WTC11 (cell line): ENCODE measurements around the gene TCL1B. TPM values are rescaled to one million over a fixed set of nuclear protein-coding genes. Genes with fewer than 3 reads are reported as not detected.

Experiments
- ATAC-seq: fragments of 200-7000 bp; cut with Tn5 transposase; 2 replicates; pipeline ENCODE4 v1.10.0; 2021; ENCODE audit warnings: mild to moderate bottlenecking, moderate library complexity
- CTCF ChIA-PET: fragments of 300-600 bp; sonication (Branson Sonifier 250); formaldehyde crosslinking; loops from one replicate; lab custom pipeline; 2021; ENCODE audit warnings: antibody characterized with exemption; lab: Charles Lee
- POLR2A ChIA-PET: fragments of 350-600 bp; sonication (Branson Sonifier 250); formaldehyde crosslinking; loops from one replicate; lab custom pipeline; 2021; ENCODE audit warnings: antibody characterized with exemption; lab: Charles Lee
- DNase-seq: peaks from one replicate; pipeline ENCODE4 v3.0.0; 2021; ENCODE audit warnings: low spot score
- H3K27ac Mint-ChIP-seq: 2 replicates; pipeline ENCODE4 v1.8.0; 2021; ENCODE audit warnings: mixed read lengths
- H3K27me3 Mint-ChIP-seq: 2 replicates; pipeline ENCODE4 v1.8.0; 2021; ENCODE audit warnings: low read depth, mild to moderate bottlenecking, moderate library complexity, mixed read lengths
- H3K36me3 Mint-ChIP-seq: 2 replicates; pipeline ENCODE4 v1.8.0; 2021; ENCODE audit warnings: mixed read lengths
- H3K4me1 Mint-ChIP-seq: 2 replicates; pipeline ENCODE4 v1.8.0; 2022; ENCODE audit warnings: mixed read lengths
- H3K4me3 Mint-ChIP-seq: 2 replicates; pipeline ENCODE4 v1.8.0; 2021; ENCODE audit warnings: mild to moderate bottlenecking, moderate library complexity, mixed read lengths
- H3K9me3 Mint-ChIP-seq: 2 replicates; pipeline ENCODE4 v1.8.0; 2021; ENCODE audit warnings: mixed read lengths
- CREM ChIP-seq: sonication (generic); formaldehyde crosslinking; IDR thresholded peaks from 2 replicates; pipeline ENCODE4 v1.8.1; 2022; ENCODE audit warnings: mild to moderate bottlenecking, missing genetic modification reagents, moderate library complexity
- E2F1 ChIP-seq: sonication (generic); formaldehyde crosslinking; IDR thresholded peaks from 2 replicates; pipeline ENCODE4 v1.8.0; 2022; ENCODE audit warnings: mild to moderate bottlenecking, missing genetic modification reagents
- ESRRA ChIP-seq: sonication (generic); formaldehyde crosslinking; IDR thresholded peaks from 2 replicates; pipeline ENCODE4 v1.8.1; 2022; ENCODE audit warnings: mild to moderate bottlenecking, missing genetic modification reagents, borderline replicate concordance
- ETV6 ChIP-seq: sonication (generic); formaldehyde crosslinking; IDR thresholded peaks from 2 replicates; pipeline ENCODE4 v1.8.1; 2022; ENCODE audit warnings: mild to moderate bottlenecking, missing genetic modification reagents
- FOXJ3 ChIP-seq: sonication (generic); formaldehyde crosslinking; IDR thresholded peaks from 2 replicates; pipeline ENCODE4 v1.9.0; 2021; ENCODE audit warnings: missing genetic modification reagents, mild to moderate bottlenecking, borderline replicate concordance
- FOXK1 ChIP-seq: sonication (generic); formaldehyde crosslinking; IDR thresholded peaks from 2 replicates; pipeline ENCODE4 v1.8.0; 2022; ENCODE audit warnings: mild to moderate bottlenecking, moderate library complexity, missing genetic modification reagents
- GABPB1 ChIP-seq: sonication (generic); formaldehyde crosslinking; IDR thresholded peaks from 2 replicates; pipeline ENCODE4 v1.8.1; 2023; ENCODE audit warnings: mild to moderate bottlenecking, missing genetic modification reagents
- HMGA2 ChIP-seq: fragments of 250-450 bp; sonication (Bioruptor Pico); IDR thresholded peaks from 2 replicates; pipeline ENCODE4 v1.4.0; 2021; ENCODE audit warnings: mild to moderate bottlenecking, moderate library complexity
- HMGXB4 ChIP-seq: sonication (generic); formaldehyde crosslinking; IDR thresholded peaks from 2 replicates; pipeline ENCODE4 v1.8.1; 2023; ENCODE audit warnings: mild to moderate bottlenecking, moderate library complexity, missing genetic modification reagents
- JAZF1 ChIP-seq: fragments of 250-450 bp; sonication (Bioruptor Pico); IDR thresholded peaks from 2 replicates; pipeline ENCODE4 v1.9.0; 2021; ENCODE audit warnings: moderate library complexity, mild to moderate bottlenecking, inconsistent platforms
- JUN ChIP-seq: sonication (generic); formaldehyde crosslinking; IDR thresholded peaks from 2 replicates; pipeline ENCODE4 v1.8.0; 2023; ENCODE audit warnings: mild to moderate bottlenecking, missing genetic modification reagents
- MXD4 ChIP-seq: fragments of 250-450 bp; sonication (Bioruptor Pico); IDR thresholded peaks from 2 replicates; pipeline ENCODE4 v1.8.0; 2021; ENCODE audit warnings: mild to moderate bottlenecking, moderate library complexity, borderline replicate concordance
- NFYB ChIP-seq: sonication (generic); formaldehyde crosslinking; conservative IDR thresholded peaks from 2 replicates; pipeline ENCODE4 v1.8.0; 2022; ENCODE audit warnings: low read depth, missing genetic modification reagents
- PRRX2 ChIP-seq: fragments of 250-450 bp; sonication (Bioruptor Pico); IDR thresholded peaks from 2 replicates; pipeline ENCODE4 v1.8.0; 2021; ENCODE audit warnings: mild to moderate bottlenecking
- SOX15 ChIP-seq: fragments of 250-450 bp; sonication (Bioruptor Pico); IDR thresholded peaks from 2 replicates; pipeline ENCODE4 v1.9.0; 2021; ENCODE audit warnings: mild to moderate bottlenecking
- TP53 ChIP-seq: sonication (generic); formaldehyde crosslinking; IDR thresholded peaks from 2 replicates; pipeline ENCODE4 v1.8.1; 2023; ENCODE audit warnings: mild to moderate bottlenecking, missing genetic modification reagents
- ZNF317 ChIP-seq: sonication (generic); formaldehyde crosslinking; IDR thresholded peaks from 2 replicates; pipeline ENCODE4 v1.8.1; 2023; ENCODE audit warnings: low read depth, mild to moderate bottlenecking, moderate library complexity, missing genetic modification reagents, borderline replicate concordance
- ZNF416 ChIP-seq: fragments of 250-450 bp; sonication (Bioruptor Pico); IDR thresholded peaks from 2 replicates; pipeline ENCODE4 v1.9.0; 2021; ENCODE audit warnings: mild to moderate bottlenecking, inconsistent platforms
- total RNA-seq: library from RNA; stranded (reverse); gene quantifications from 3 replicates; pipeline ENCODE4 v1.2.3, GENCODE V29; 2021
- TF ChIP-seq, protein P1 (sequence below): fragments of 250-450 bp; sonication (Bioruptor Pico); conservative IDR thresholded peaks from 2 replicates; pipeline ENCODE4 v1.9.0; 2021; ENCODE audit warnings: mild to moderate bottlenecking
- TF ChIP-seq, protein P2 (sequence below): sonication (generic); formaldehyde crosslinking; IDR thresholded peaks from 2 replicates; pipeline ENCODE4 v1.8.0; 2022; ENCODE audit warnings: mild to moderate bottlenecking, missing genetic modification reagents
- TF ChIP-seq, protein P3 (sequence below): sonication (generic); formaldehyde crosslinking; IDR thresholded peaks from 2 replicates; pipeline ENCODE4 v1.8.1; 2023; ENCODE audit warnings: mild to moderate bottlenecking, missing genetic modification reagents, moderate library complexity
- TF ChIP-seq, protein P4 (sequence below): sonication (generic); formaldehyde crosslinking; IDR thresholded peaks from 2 replicates; pipeline ENCODE4 v1.8.1; 2022; ENCODE audit warnings: mild to moderate bottlenecking, moderate library complexity, missing genetic modification reagents
- TF ChIP-seq, protein P5 (sequence below): sonication (generic); formaldehyde crosslinking; IDR thresholded peaks from 2 replicates; pipeline ENCODE4 v1.8.0; 2022; ENCODE audit warnings: mild to moderate bottlenecking, missing genetic modification reagents

The TCL1B gene
- total RNA-seq, 1 experiment from 2014 or later: 5.7 TPM

GRCh38 chr14:95692109-95692508, 5.9 kb downstream of the TCL1B start:
- POLR2A ChIA-PET: no interaction called here
- CTCF ChIA-PET: interaction anchor here (1.3 to 1.7 kb wide), 4 partner anchors 12 to 125 kb away, joined by 3 to 11 read pairs (median 4); no protein-coding TSS in a partner anchor

DNA sequence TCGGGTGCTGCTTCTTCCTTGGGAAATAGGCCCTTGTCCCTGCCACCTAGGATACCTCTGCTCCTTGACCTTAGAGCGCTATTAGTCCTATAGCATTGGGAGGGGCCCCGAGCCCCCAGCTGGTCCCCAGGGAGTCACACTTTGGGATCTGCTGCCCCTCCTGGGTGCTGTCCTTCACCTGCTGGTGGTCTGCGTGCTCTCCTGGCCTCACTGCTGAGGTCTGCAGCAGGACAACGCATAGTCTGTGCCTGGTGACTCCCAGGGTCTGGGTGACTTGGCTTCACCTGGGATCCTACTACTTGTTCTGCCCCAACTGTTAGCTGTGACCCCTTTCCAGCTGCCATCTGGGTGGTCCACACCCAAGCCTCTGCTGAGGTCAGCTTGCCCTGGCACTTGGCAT, 8.8 kb downstream of the TCL1B start:
- TF ChIP-seq FOXJ3 (CRISPR knock-in tag): no peak
- no peak for TF ChIP-seq ETV6 (CRISPR knock-in tag)
- TF ChIP-seq, protein P1, sequence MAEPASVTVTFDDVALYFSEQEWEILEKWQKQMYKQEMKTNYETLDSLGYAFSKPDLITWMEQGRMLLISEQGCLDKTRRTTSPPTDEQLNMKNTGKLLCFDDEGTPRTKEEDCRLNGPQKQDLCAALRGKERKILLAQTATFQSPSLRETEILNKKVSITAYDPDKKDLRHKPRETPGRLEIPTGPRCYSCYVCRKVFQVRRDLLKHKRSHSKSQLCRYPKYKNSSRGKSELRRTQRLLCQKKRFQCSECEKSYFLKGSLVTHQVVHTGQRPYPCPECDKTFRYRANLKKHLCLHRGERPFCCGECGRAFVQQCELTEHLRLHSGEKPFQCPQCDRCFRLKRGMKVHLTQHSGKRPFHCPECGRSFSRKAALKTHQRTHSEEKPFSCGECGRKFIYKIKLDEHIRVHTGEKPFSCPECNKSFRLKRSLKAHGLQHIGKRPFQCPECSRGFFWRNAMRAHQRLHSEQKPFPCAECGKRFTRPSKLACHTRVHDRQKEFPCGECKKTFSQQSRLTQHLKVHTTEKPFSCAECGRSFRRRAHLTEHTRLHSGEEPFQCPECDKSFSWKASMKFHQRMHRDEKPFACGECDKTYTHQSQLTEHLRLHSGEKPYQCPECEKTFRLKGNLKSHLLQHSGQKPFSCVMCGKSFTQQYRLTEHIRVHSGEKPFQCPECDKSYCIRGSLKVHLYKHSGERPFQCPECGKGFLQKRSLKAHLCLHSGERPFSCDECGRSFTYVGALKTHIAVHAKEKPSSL: no peak
- TF ChIP-seq, protein P2, sequence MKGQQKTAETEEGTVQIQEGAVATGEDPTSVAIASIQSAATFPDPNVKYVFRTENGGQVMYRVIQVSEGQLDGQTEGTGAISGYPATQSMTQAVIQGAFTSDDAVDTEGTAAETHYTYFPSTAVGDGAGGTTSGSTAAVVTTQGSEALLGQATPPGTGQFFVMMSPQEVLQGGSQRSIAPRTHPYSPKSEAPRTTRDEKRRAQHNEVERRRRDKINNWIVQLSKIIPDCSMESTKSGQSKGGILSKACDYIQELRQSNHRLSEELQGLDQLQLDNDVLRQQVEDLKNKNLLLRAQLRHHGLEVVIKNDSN: no peak
- no peak for TF ChIP-seq GABPB1 (CRISPR knock-in tag)
- TF ChIP-seq HMGXB4: no peak
- no peak for TF ChIP-seq TP53 (CRISPR knock-in tag)
- no peak for ATAC-seq
- H3K27ac Mint-ChIP-seq: no peak overlapping the region
- H3K27me3 Mint-ChIP-seq: peaks cover 82% of the 10 kb centered on the region
- DNase-seq: no peak
- ChIA-PET CTCF (no interaction called here), POLR2A (no interaction called here)
- H3K4me3 Mint-ChIP-seq: no peak overlapping the region
- no peaks in the 10 kb centered on the region for H3K36me3 Mint-ChIP-seq
- peaks cover 28% of the 10 kb centered on the region for H3K4me1 Mint-ChIP-seq
- H3K9me3 Mint-ChIP-seq: no peaks in the 10 kb centered on the region

More at GRCh38 chr14:95692109-95692508, 5.9 kb downstream of the TCL1B start:
- DNase-seq (no peak), ATAC-seq (no peak)
- TF ChIP-seq SOX15 (CRISPR knock-in tag): no peak
- no peak for TF ChIP-seq PRRX2 (CRISPR knock-in tag)
- TF ChIP-seq JUN (CRISPR knock-in tag): no peak
- TF ChIP-seq, protein P2: no peak
- TF ChIP-seq, protein P3, sequence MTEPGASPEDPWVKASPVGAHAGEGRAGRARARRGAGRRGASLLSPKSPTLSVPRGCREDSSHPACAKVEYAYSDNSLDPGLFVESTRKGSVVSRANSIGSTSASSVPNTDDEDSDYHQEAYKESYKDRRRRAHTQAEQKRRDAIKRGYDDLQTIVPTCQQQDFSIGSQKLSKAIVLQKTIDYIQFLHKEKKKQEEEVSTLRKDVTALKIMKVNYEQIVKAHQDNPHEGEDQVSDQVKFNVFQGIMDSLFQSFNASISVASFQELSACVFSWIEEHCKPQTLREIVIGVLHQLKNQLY (CRISPR knock-in tag): no peak
- no peak for TF ChIP-seq FOXK1 (CRISPR knock-in tag)
- TF ChIP-seq HMGA2: no peak
- TF ChIP-seq ZNF317 (CRISPR knock-in tag): no peak
- no peak for TF ChIP-seq E2F1
- TF ChIP-seq MXD4 (CRISPR knock-in tag): no peak
- TF ChIP-seq, protein P4, sequence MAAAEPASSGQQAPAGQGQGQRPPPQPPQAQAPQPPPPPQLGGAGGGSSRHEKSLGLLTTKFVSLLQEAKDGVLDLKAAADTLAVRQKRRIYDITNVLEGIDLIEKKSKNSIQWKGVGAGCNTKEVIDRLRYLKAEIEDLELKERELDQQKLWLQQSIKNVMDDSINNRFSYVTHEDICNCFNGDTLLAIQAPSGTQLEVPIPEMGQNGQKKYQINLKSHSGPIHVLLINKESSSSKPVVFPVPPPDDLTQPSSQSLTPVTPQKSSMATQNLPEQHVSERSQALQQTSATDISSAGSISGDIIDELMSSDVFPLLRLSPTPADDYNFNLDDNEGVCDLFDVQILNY: no peak
- TF ChIP-seq, protein P5, sequence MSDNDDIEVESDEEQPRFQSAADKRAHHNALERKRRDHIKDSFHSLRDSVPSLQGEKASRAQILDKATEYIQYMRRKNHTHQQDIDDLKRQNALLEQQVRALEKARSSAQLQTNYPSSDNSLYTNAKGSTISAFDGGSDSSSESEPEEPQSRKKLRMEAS (CRISPR knock-in tag): no peak
- no peak for TF ChIP-seq JAZF1 (CRISPR knock-in tag)
- TF ChIP-seq ZNF416: no peak
- TF ChIP-seq CREM: no peak
- TF ChIP-seq NFYB: no peak
- TF ChIP-seq ESRRA (CRISPR knock-in tag): no peak
- no peak overlapping the region for H3K27ac Mint-ChIP-seq
- H3K36me3 Mint-ChIP-seq: no peaks in the 10 kb centered on the region
- H3K4me1 Mint-ChIP-seq: peaks cover 24% of the 10 kb centered on the region
- peaks cover 54% of the 10 kb centered on the region for H3K27me3 Mint-ChIP-seq
- no peaks in the 10 kb centered on the region for H3K9me3 Mint-ChIP-seq
- H3K4me3 Mint-ChIP-seq: no peak overlapping the region
